Suprapubic skin (tissue), 4 donors: ENCODE data around the gene TBX5. TPM values are rescaled to one million over a fixed set of nuclear protein-coding genes. Genes with fewer than 3 reads are reported as not detected.

ENCODE experiments used
- DNase-seq, 2 donors: peaks; one replicate each; pipeline ENCODE4 v3.0.0-alpha.2; 2019; ENCODE audit warnings: low spot score in 2 of 2
- H3K27ac ChIP-seq: fragments of 200-600 bp; sonication (generic); one replicate; pipeline ENCODE4 v1.5.1; 2019
- H3K27me3 ChIP-seq: fragments of 200-600 bp; sonication (generic); one replicate; pipeline ENCODE4 v1.5.1; 2019
- H3K36me3 ChIP-seq: fragments of 200-600 bp; sonication (generic); one replicate; pipeline ENCODE4 v1.5.1; 2019
- H3K4me1 ChIP-seq: fragments of 200-600 bp; sonication (generic); one replicate; pipeline ENCODE4 v1.5.1; 2019
- H3K4me3 ChIP-seq: fragments of 200-600 bp; sonication (generic); one replicate; pipeline ENCODE4 v1.5.1; 2019; ENCODE audit warnings: mild to moderate bottlenecking
- H3K9me3 ChIP-seq: fragments of 200-600 bp; sonication (generic); one replicate; pipeline ENCODE4 v1.5.1; 2019
- EP300 ChIP-seq: sonication (generic); formaldehyde crosslinking; IDR thresholded peaks from one replicate; pipeline ENCODE4 v1.6.1; 2017; ENCODE audit warnings: antibody characterized with exemption
- POLR2A ChIP-seq, 2 donors: fragments of 450-650 bp; IDR thresholded peaks; one replicate each; pipeline ENCODE4 v1.6.1; 2017; ENCODE audit warnings: antibody characterized with exemption in 2 of 2, mild to moderate bottlenecking in 2 of 2, moderate library complexity in 2 of 2
- POLR2AphosphoS5 ChIP-seq, 3 donors: sonication (generic); formaldehyde crosslinking; IDR thresholded peaks; one replicate each; pipeline ENCODE4 v1.6.1; 2017; ENCODE audit warnings: antibody characterized with exemption in 3 of 3
- WGBS: methylation state at CpG from one replicate; pipeline ENCODE4 v1.1.5; 2018; 5-methylcytosine and 5-hydroxymethylcytosine counted together
- total RNA-seq, 4 donors: library from RNA; depleted of rRNA; stranded (reverse); fragments of >200 nt; gene quantifications; one replicate each; pipeline ENCODE4 v1.1.0, GENCODE V29; 2016
- TF ChIP-seq, protein P1 (sequence below), 2 donors: fragments of 200-600 bp in 1 of 2; fragments of 450-650 bp in 1 of 2; sonication (generic) in 1 of 2; IDR thresholded peaks; one replicate each; pipeline ENCODE4 v1.5.1; 2016 to 2019; ENCODE audit warnings: antibody characterized with exemption in 2 of 2, mild to moderate bottlenecking in 1 of 2, moderate library complexity in 1 of 2

Gene TBX5
- total RNA-seq, 4 donors from 2014 or later = 0.44 to 3.5 (median 2.1) TPM; not detected in 1

DNA sequence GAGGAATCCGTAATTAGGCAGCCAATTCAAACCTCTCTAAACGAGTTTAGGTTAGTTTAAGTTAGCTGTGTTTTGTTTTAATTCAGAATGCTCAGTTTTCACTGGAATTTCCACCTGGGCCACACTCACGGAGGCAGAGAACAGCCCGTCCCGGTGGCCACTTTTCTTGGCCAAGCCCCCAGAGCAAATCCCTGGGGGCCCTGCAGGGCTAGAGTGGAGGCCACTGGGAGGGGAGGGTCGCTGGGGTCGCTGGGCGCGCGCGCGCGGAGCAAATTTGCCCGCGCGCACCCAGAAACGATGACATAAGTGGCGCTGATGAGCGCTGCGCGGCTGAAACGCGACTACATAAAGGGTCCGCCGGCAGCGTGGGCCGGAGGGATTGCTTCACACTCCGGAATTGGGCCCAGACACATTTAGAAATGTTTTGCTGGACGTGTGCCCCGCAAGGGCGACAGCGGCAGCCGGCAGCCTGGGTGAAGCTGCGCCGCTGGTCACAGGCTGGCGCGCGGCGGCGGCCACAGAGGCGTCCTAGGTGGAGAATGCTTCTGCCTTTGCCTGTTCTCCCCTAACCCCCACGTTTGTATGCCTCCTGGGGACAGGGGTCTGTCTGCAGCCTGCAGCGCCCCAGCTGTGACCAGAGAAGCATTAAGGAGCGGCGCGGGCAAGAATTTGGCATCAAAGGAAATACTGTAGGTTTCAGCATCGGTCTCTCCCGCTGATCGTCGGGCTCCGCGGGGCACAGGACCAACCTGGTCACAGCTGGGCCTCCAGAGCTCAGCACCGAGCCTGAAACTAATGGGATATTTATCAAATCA lies 37.9 kb upstream of the TBX5 start:
- Histone ChIP-seq H3K4me1 (peaks cover 7% of the 10 kb centered on the region), H3K36me3 (no peaks in the 10 kb centered on the region), H3K9me3 (no peaks in the 10 kb centered on the region), H3K27ac (no peak overlapping the region), H3K4me3 (no peak overlapping the region), H3K27me3 (peaks cover 99% of the 10 kb centered on the region)
- TF ChIP-seq EP300 (no peak), POLR2A (IDR thresholded peaks at IDR 0.05) (no peak), POLR2AphosphoS5 (IDR thresholded peaks at IDR 0.05) (no peak)
- TF ChIP-seq, protein P1, sequence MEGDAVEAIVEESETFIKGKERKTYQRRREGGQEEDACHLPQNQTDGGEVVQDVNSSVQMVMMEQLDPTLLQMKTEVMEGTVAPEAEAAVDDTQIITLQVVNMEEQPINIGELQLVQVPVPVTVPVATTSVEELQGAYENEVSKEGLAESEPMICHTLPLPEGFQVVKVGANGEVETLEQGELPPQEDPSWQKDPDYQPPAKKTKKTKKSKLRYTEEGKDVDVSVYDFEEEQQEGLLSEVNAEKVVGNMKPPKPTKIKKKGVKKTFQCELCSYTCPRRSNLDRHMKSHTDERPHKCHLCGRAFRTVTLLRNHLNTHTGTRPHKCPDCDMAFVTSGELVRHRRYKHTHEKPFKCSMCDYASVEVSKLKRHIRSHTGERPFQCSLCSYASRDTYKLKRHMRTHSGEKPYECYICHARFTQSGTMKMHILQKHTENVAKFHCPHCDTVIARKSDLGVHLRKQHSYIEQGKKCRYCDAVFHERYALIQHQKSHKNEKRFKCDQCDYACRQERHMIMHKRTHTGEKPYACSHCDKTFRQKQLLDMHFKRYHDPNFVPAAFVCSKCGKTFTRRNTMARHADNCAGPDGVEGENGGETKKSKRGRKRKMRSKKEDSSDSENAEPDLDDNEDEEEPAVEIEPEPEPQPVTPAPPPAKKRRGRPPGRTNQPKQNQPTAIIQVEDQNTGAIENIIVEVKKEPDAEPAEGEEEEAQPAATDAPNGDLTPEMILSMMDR (IDR thresholded peaks at IDR 0.05) = no peak
- 30% methylated on average over 14 of the region's 53 CpGs for WGBS
- no peak for DNase-seq

DNA sequence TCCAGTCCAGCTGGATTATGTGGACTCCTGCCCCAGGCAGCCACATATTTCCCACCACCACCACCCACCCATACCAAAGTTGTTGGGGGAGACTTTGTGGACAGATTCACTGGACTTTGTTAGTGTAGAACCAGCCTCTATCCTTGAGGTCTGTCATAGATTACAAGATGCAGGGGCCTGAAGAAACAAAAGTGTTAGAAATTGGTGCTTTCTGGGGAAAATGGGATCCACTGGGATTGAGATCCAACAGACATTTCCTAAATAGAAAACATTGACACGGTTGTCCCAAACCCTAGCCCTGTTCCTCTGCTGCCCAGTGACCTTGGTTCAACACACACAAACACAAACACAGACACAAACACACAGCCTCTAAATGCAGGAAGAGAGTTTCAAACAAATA lies 36.6 kb upstream of the TBX5 start:
- TF ChIP-seq POLR2A (IDR thresholded peaks at IDR 0.05) (no peak), EP300 (no peak), POLR2AphosphoS5 (IDR thresholded peaks at IDR 0.05) (no peak)
- DNase-seq = no peak
- H3K27ac ChIP-seq = no peak overlapping the region
- no peaks in the 10 kb centered on the region for H3K36me3 ChIP-seq
- peaks cover 99% of the 10 kb centered on the region for H3K27me3 ChIP-seq
- H3K9me3 ChIP-seq = no peaks in the 10 kb centered on the region
- peaks cover 3% of the 10 kb centered on the region for H3K4me1 ChIP-seq
- WGBS = 23% methylated on average over 1 of the region's 1 CpG
- H3K4me3 ChIP-seq = no peak overlapping the region

DNA sequence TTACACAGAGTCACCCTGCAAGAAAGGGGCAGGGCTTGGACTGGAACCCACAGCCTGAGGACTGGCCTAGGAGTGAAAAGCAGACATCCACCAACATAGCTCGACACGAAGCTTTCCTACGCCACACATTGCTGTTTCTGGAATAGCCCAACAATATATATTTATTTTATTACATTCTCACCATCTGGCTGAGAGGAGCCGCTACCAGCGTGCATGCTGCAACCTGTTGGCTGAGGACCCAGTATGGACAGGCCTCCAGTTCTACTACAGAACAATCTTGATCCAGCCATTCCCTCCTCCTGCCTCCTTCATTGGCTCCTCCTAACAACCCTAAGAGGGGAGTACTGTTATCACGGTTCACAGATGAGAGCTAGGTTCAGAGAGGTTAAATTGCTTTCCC lies 35.6 kb upstream of the TBX5 start:
- no peaks in the 10 kb centered on the region for H3K9me3 ChIP-seq
- TF ChIP-seq, protein P1 (IDR thresholded peaks at IDR 0.05) = no peak
- WGBS = 40% methylated on average over 6 of the region's 6 CpGs
- no peak overlapping the region for H3K4me3 ChIP-seq
- no peak overlapping the region for H3K27ac ChIP-seq
- H3K27me3 ChIP-seq = peaks cover 96% of the 10 kb centered on the region
- peaks cover 3% of the 10 kb centered on the region for H3K4me1 ChIP-seq
- no peak for DNase-seq
- no peaks in the 10 kb centered on the region for H3K36me3 ChIP-seq

DNA sequence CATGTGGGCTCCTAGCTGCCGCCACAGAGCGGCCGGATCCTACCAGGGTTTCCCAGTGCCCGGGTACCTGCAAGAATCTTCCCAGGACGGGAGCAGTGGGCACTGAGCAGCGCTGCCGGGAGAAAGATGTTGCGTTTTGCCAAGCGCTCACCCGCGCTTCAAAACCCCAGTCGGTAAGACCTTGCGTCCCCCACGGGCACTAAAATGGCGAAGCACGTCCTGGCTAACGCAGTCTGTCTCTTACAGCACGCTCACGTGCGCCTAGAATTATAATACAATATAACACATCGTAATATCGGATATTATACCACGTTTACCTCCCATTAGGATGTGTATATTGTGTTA lies 35.1 kb upstream of the TBX5 start:
- Histone ChIP-seq H3K36me3 (no peaks in the 10 kb centered on the region), H3K27me3 (peaks cover 93% of the 10 kb centered on the region), H3K4me1 (peaks cover 3% of the 10 kb centered on the region), H3K4me3 (no peak overlapping the region), H3K9me3 (no peaks in the 10 kb centered on the region), H3K27ac (no peak overlapping the region)
- 36% methylated on average over 23 of the region's 23 CpGs for WGBS
- TF ChIP-seq, protein P1 (IDR thresholded peaks at IDR 0.05) = no peak
- no peak for TF ChIP-seq POLR2A (IDR thresholded peaks at IDR 0.05)
- no peak for TF ChIP-seq EP300
- no peak for DNase-seq

DNA sequence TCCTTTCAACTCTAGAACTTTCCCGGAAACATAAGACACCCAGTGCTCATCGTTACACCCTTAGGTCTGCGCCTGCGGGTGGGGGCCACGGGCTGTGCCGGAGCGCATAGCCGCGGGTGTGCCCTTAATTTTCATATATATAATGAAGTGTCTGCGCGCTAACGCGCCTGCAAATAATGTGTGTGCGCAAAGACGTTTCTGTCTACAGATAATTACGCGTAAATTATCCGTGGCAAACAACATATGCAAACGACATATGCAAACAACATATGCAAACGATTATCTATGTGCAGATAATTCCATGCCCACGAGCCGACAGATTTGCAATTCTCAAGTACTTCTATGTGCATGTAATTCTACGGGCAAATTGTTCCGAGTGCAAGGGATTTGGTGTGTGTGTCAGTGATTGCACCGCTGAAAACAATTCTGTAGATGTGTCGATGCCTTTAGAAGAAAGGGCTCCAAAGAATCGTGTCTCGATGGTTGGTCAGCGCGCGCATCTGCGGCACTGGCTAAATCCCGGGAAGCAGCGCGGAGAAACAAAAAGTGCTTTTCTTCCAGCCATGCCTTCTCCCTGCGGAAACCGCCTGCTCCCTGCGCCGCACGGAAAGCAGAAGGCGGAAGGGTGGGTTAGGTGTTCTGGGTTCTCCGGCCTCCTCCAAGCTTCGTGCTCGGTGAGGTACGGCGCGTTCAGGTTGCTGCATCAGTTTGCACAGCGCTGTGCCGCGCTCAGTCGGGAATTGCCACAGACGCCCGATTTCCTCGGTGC lies 34.5 kb upstream of the TBX5 start:
- no peak for DNase-seq
- H3K4me1 ChIP-seq = peaks cover 2% of the 10 kb centered on the region
- no peaks in the 10 kb centered on the region for H3K36me3 ChIP-seq
- peaks cover 88% of the 10 kb centered on the region for H3K27me3 ChIP-seq
- no peak for TF ChIP-seq POLR2AphosphoS5 (IDR thresholded peaks at IDR 0.05)
- TF ChIP-seq POLR2A (IDR thresholded peaks at IDR 0.05) = no peak
- TF ChIP-seq, protein P1 (IDR thresholded peaks at IDR 0.05) = no peak
- TF ChIP-seq EP300 = no peak
- 8% methylated on average over 40 of the region's 54 CpGs for WGBS
- H3K4me3 ChIP-seq = no peak overlapping the region
- no peak overlapping the region for H3K27ac ChIP-seq
- no peaks in the 10 kb centered on the region for H3K9me3 ChIP-seq
